NOMO-1 treated with dmso at 0.1 percent for 144 hours (cell line): ENCODE data around the gene CHRNA4.

Source experiments
- DNase-seq: peaks from one replicate; lab custom pipeline; 2025; ENCODE audit not compliant: unreplicated experiment; lab: John Stamatoyannopoulos, UW

CHRNA4 gene

DNA sequence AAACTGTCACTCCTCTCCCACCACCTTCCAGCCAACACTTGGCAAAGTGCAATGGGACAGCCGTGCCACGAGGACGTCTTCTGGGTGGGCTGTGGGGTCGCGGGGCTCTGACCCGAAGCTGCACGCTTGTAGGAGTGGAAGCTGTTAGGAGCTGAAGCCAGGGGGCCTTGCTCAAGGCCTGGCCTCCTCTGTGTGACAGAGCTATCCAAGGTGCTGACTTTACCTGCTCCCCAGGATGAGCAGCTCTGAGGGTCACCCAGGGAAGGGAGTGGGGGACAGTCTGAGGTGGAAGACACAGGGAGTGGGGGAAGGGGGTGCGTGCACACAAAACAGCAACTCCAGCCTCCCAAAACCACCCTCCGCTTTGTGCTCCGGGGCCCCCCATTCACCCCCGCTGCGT is 17.5 kb upstream of the CHRNA4 start:
- DNase-seq, result no peak

GRCh38 chr20:63377951-63378381 is 16.8 kb upstream of the CHRNA4 start:
- no peak for DNase-seq

DNA sequence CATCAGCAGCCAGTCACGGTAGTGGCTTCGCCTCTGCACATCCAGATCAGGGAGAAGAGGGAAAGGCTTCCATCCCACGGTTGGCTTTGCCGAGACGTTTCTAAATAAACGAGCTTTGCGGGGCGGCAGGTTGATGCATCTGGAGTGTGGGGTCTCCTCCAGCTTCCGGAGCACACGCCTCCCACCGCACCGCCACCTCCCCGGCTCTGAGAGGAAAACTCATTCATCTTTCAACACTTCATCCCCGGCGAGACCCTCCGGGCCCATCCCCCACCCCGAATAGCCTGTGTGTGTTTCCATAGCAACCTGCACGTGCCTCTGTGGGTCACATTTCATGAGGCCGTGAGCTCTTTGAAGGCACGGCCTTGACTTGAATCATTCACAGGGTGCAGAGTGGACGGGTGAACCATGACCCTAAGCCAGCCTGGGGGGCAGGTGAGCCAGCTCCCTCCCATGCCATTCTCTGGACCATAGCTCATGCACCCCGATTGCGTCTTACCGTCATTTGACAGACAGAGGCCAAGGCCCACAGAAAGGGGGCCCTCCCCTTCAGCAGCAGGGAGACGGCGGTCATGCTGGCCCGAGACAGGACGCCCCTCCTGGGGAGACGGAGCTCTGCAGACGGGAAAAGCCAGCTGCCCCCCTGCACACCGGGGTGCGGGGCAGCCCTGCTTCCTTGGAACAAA is 16.2 kb upstream of the CHRNA4 start:
- no peak for DNase-seq

- no peak for DNase-seq
Observed at GRCh38 chr20:63376283-63377250, 15.4 kb upstream of the CHRNA4 start.

GRCh38 chr20:63375438-63375837 is 14.3 kb upstream of the CHRNA4 start:
- DNase-seq, result no peak

GRCh38 chr20:63374504-63374903 is 13.4 kb upstream of the CHRNA4 start:
- no peak for DNase-seq

- DNase-seq, result no peak
Observed at GRCh38 chr20:63373996-63374395, 12.8 kb upstream of the CHRNA4 start.

- no peak for DNase-seq
Observed at GRCh38 chr20:63372971-63373885, 12.1 kb upstream of the CHRNA4 start.

DNA sequence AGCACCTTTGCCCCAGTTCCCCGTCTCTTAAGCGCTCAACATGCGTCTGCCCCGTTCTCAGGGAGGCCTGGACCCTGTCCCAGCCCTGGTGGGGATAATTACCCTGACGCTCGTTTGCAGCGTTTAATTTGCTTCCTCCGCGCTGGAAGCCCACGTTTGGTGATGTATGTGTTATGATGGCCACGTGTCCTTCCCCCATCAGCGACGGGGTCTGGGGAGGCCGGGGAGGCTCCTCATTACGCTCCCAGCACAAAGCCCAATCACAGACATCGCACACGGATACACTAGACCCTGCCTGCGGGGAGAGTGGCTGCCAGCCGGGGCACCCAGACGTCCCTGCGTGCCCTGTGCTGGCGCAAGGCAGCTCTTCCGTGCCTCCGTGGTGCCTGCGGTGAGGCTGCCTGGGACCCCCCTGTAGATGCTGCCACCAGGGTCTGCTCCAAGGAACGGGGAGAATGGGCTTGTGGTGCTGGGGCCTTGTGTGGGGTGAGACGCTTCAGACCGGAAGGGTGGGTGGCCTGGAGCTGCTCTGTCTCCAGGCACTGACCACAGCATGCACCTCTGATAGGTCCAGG is 10.2 kb upstream of the CHRNA4 start:
- no peak for DNase-seq

GRCh38 chr20:63370618-63371187 is 9.6 kb upstream of the CHRNA4 start:
- DNase-seq, result no peak

- DNase-seq, result no peak
Observed at GRCh38 chr20:63369724-63370617, 8.8 kb upstream of the CHRNA4 start.

- no peak for DNase-seq
Observed at GRCh38 chr20:63369024-63369530, 7.9 kb upstream of the CHRNA4 start.

DNA sequence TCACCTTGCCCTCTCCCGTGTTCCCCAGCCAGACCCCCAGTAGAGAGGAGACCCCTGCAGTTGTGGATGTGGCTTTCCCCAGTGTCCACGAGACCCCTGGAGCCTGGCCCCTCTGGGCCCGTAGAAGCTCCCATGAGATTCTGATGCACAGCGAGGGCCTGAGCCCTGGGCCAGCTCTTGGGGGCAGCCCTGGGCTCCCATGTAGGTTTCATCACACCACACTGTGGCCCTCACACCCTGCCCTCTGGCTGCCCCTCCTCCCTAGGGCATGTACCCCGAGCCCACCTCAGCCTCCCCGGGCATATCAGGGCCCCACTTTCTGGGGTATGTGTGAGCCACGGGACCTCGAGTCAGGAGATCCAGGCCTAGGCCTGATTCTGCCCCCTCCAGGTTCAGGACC is 7.0 kb upstream of the CHRNA4 start:
- DNase-seq, result no peak

GRCh38 chr20:63367446-63368055 is 6.4 kb upstream of the CHRNA4 start:
- no peak for DNase-seq

- no peak for DNase-seq
Observed at GRCh38 chr20:63366390-63367365, 5.5 kb upstream of the CHRNA4 start.

DNA sequence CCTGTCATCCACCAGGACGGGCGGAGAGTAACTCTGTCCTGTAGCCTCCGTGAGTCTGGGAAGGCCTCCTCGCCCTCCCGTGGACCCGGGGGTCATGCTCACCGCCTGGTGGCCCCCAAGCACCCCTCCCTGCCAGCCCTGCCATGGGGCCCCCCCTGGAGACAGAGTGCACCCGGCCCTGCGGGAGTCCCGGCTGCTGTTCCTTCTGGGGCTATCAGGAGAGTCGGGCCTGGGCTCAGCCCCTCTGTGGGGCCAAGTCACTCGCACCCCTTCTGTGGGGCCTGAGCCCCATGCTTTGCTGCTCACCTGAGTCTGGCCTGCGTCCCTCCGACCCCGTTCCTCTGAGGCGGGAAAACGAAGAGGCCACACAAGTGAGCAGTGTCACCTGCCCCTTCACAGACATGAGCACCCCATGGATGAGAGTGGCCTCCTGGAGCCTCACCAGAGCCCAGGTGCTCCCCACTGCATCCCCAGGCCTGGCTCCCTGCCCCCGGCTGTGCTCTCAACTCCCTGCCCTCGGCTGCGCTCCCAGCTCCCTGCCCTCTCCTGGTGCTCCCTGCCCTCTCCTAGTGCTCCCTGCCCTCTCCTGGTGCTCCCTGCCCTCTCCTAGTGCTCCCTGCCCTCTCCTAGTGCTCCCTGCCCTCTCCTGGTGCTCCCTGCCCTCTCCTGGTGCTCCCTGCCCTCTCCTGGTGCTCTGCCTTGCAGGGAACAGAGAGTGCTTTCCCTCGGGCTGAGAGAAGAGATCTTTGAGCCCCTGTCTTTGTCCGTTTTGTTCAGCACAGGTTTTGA is 4.6 kb upstream of the CHRNA4 start:
- no peak for DNase-seq
